MM.1S (cell line): ENCODE data around the gene AGPAT1.

Experiments used
- DNase-seq: peaks from one replicate; pipeline ENCODE4 v3.0.0-alpha.2; 2015
- H2AFZ ChIP-seq: fragments of 300-600 bp; sonication (generic); 2 replicates; pipeline ENCODE4 v1.6.0; 2016; ENCODE audit warnings: antibody characterized with exemption, low read length
- H3F3A ChIP-seq: fragments of 300-600 bp; sonication (generic); 2 replicates; pipeline ENCODE4 v1.6.1; 2016; ENCODE audit warnings: mild to moderate bottlenecking, antibody characterized with exemption, low read length, moderate library complexity, mixed read lengths; ENCODE audit not compliant: insufficient read depth
- H3K27ac ChIP-seq: fragments of 300-600 bp; sonication (generic); 2 replicates; pipeline ENCODE4 v1.5.1; 2016; ENCODE audit warnings: mild to moderate bottlenecking, low read length
- H3K27me3 ChIP-seq: fragments of 300-600 bp; sonication (generic); replicated peaks from 2 replicates; pipeline ENCODE4 v1.6.0; 2016; ENCODE audit warnings: low read length; ENCODE audit not compliant: insufficient read depth
- H3K36me3 ChIP-seq: fragments of 300-600 bp; sonication (generic); replicated peaks from 2 replicates; pipeline ENCODE4 v1.6.1; 2016; ENCODE audit warnings: mild to moderate bottlenecking, low read length, mixed read lengths; ENCODE audit not compliant: insufficient read depth
- H3K4me1 ChIP-seq: fragments of 300-600 bp; sonication (generic); 2 replicates; pipeline ENCODE4 v1.6.1; 2016; ENCODE audit warnings: low read length, mixed read lengths
- H3K4me2 ChIP-seq: fragments of 300-600 bp; sonication (generic); 2 replicates; pipeline ENCODE4 v1.6.0; 2016; ENCODE audit warnings: low read depth, low read length
- H3K4me3 ChIP-seq: fragments of 300-600 bp; sonication (generic); 2 replicates; pipeline ENCODE4 v1.5.1; 2016; ENCODE audit warnings: low read length, mixed read lengths
- H3K79me2 ChIP-seq: fragments of 300-600 bp; sonication (generic); 2 replicates; pipeline ENCODE4 v1.6.1; 2016; ENCODE audit warnings: mixed run types, low read length, mixed read lengths
- H3K9ac ChIP-seq: fragments of 300-600 bp; sonication (generic); 2 replicates; pipeline ENCODE4 v1.6.1; 2016; ENCODE audit warnings: low read length, mixed read lengths
- H3K9me2 ChIP-seq: fragments of 300-600 bp; sonication (generic); replicated peaks from 2 replicates; pipeline ENCODE4 v1.6.1; 2016; ENCODE audit warnings: mild to moderate bottlenecking, low read length, mixed read lengths; ENCODE audit not compliant: insufficient read depth
- H3K9me3 ChIP-seq: fragments of 300-600 bp; sonication (generic); replicated peaks from 2 replicates; pipeline ENCODE4 v1.6.1; 2016; ENCODE audit warnings: mild to moderate bottlenecking, low read length, mixed read lengths; ENCODE audit not compliant: insufficient read depth
- H4K20me1 ChIP-seq: fragments of 300-600 bp; sonication (generic); 2 replicates; pipeline ENCODE4 v1.6.1; 2016; ENCODE audit warnings: mild to moderate bottlenecking, low read length, moderate library complexity, mixed read lengths; ENCODE audit not compliant: insufficient read depth
- EZH2 ChIP-seq: fragments of 300-600 bp; sonication (generic); optimal IDR thresholded peaks from 2 replicates; pipeline ENCODE3; 2017; ENCODE audit warnings: low read depth, mild to moderate bottlenecking, antibody characterized with exemption, low read length, mixed read lengths
- EZH2phosphoT487 ChIP-seq: fragments of 300-600 bp; sonication (generic); IDR thresholded peaks from 2 replicates; pipeline ENCODE4 v1.6.1; 2018; ENCODE audit warnings: antibody characterized with exemption, low read length
- TF ChIP-seq, protein P1 (sequence below): fragments of 300-600 bp; sonication (generic); IDR thresholded peaks from 2 replicates; pipeline ENCODE4 v1.5.1; 2016; ENCODE audit warnings: antibody characterized with exemption, low read length, mixed read lengths

Gene AGPAT1

DNA sequence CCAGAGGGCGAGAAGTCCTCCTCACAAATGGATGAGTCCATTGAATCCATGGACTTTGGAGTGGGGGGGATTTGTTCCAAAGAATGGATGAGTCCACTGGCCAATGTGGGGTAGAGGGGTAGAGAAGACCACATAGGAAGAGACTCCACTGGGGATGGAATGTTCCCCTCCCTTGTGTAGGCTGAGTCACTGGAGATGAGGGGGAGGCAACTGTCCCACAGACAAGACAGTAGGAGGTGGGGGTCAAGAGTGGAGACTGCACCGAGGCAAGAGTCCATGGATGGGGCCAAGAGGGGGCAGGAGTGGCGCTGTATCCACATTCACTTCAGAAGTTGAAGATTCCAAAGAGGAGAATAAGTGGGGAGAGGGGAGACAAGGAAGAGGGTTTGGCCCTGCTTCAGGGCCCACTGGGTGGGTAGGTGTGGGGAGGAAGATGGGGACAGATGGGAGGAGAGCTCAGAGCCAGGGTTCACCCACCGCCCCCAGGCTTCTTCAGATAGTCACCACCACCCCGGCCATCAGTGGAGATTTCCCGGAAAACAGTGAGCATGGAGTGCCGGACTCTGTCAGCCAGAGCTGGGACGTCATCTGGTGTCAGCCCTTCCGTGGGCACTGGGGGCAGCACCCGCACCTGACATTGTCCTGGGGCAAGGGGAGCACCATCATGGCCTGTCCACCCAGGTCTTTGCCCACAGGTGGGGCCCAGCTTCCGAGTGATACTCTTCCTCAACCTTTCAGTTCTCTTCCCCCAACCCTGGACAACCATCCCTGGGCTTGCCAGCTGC is 6.9 kb downstream of the AGPAT1 start:
- Histone ChIP-seq H3K27me3 (no peaks in the 10 kb centered on the region), H3K9ac (no peak overlapping the region), H3K9me2 (no peaks in the 10 kb centered on the region), H3K9me3 (no peaks in the 10 kb centered on the region), H3K79me2 (no peaks in the 10 kb centered on the region), H4K20me1 (no peaks in the 10 kb centered on the region), H2AFZ (no peak overlapping the region), H3K27ac (no peak overlapping the region), H3K4me3 (no peak overlapping the region), H3F3A (no peaks in the 10 kb centered on the region), H3K4me1 (no peaks in the 10 kb centered on the region), H3K4me2 (no peak overlapping the region), H3K36me3 (no peaks in the 10 kb centered on the region)
- no peak for DNase-seq
- TF ChIP-seq, protein P1, sequence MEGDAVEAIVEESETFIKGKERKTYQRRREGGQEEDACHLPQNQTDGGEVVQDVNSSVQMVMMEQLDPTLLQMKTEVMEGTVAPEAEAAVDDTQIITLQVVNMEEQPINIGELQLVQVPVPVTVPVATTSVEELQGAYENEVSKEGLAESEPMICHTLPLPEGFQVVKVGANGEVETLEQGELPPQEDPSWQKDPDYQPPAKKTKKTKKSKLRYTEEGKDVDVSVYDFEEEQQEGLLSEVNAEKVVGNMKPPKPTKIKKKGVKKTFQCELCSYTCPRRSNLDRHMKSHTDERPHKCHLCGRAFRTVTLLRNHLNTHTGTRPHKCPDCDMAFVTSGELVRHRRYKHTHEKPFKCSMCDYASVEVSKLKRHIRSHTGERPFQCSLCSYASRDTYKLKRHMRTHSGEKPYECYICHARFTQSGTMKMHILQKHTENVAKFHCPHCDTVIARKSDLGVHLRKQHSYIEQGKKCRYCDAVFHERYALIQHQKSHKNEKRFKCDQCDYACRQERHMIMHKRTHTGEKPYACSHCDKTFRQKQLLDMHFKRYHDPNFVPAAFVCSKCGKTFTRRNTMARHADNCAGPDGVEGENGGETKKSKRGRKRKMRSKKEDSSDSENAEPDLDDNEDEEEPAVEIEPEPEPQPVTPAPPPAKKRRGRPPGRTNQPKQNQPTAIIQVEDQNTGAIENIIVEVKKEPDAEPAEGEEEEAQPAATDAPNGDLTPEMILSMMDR: no peak
- TF ChIP-seq EZH2phosphoT487 (no peak), EZH2 (no peak)

DNA sequence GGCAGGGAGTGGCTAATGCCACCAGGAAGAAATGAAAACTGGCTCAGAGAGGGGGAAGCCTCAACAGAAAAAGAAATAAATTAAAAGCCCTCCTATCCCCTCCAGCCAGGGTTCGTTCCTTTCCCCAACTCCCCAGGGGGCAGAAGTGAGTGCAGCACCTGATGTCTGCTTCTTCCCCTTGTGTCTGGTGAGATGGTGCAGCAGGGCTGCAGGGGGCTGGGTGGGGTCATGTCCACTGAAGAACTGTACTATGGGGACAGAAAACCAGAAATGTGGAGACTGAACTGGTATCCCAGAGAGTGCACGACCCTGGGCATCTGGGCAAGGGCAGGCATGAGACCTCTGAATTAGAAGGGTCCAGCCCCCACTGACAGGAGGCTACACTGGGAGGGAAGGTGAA is 7.5 kb downstream of the AGPAT1 start:
- H2AFZ ChIP-seq: no peak overlapping the region
- no peaks in the 10 kb centered on the region for H3K36me3 ChIP-seq
- no peaks in the 10 kb centered on the region for H3K27me3 ChIP-seq
- no peaks in the 10 kb centered on the region for H3K79me2 ChIP-seq
- H3K9me2 ChIP-seq: no peaks in the 10 kb centered on the region
- no peaks in the 10 kb centered on the region for H4K20me1 ChIP-seq
- H3K27ac ChIP-seq: no peak overlapping the region
- no peak for DNase-seq
- TF ChIP-seq EZH2: no peak
- TF ChIP-seq, protein P1: no peak
- no peak for TF ChIP-seq EZH2phosphoT487
- H3K9ac ChIP-seq: no peak overlapping the region
- H3K4me2 ChIP-seq: no peak overlapping the region
- H3K4me1 ChIP-seq: no peaks in the 10 kb centered on the region
- no peak overlapping the region for H3K4me3 ChIP-seq
- no peaks in the 10 kb centered on the region for H3F3A ChIP-seq
- H3K9me3 ChIP-seq: no peaks in the 10 kb centered on the region

GRCh38 chr6:32167761-32168262 is 8.1 kb downstream of the AGPAT1 start:
- no peaks in the 10 kb centered on the region for H3K4me1 ChIP-seq
- no peak overlapping the region for H3K27ac ChIP-seq
- no peaks in the 10 kb centered on the region for H3K9me3 ChIP-seq
- H3K27me3 ChIP-seq: no peaks in the 10 kb centered on the region
- H4K20me1 ChIP-seq: no peaks in the 10 kb centered on the region
- no peaks in the 10 kb centered on the region for H3K9me2 ChIP-seq
- no peak overlapping the region for H2AFZ ChIP-seq
- H3K4me3 ChIP-seq: no peak overlapping the region
- H3K36me3 ChIP-seq: no peaks in the 10 kb centered on the region
- no peak for TF ChIP-seq EZH2
- no peaks in the 10 kb centered on the region for H3K79me2 ChIP-seq
- no peak overlapping the region for H3K9ac ChIP-seq
- H3K4me2 ChIP-seq: no peak overlapping the region
- H3F3A ChIP-seq: no peaks in the 10 kb centered on the region
- DNase-seq: no peak

DNA sequence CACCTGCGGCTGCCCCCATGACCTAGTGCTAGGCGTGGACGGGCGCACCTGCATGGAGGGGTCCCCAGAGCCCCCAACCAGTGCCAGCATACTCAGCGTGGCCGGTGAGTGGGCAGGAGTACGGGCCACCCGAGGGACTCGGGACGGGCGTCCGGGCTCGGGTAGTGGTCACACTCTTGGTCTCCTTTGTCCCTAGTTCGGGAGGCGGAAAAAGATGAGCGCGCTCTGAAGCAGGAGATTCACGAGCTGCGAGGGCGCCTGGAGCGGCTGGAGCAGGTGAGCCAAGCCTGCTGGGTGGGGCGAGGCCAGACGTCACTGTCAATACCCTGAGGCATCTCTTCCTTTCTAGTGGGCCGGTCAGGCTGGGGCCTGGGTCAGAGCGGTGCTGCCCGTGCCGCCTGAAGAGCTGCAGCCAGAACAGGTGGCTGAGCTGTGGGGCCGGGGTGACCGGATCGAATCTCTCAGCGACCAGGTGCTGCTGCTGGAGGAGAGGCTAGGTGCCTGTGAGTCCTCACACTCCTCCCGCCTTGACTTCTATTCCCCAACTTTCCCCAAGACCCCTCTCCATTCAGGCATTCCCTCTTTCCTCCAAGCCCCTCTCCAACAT is 8.6 kb downstream of the AGPAT1 start:
- Histone ChIP-seq H2AFZ (no peak overlapping the region), H3K36me3 (no peaks in the 10 kb centered on the region), H3K9me2 (no peaks in the 10 kb centered on the region), H3K79me2 (no peaks in the 10 kb centered on the region), H3K4me3 (no peak overlapping the region), H3K4me1 (no peaks in the 10 kb centered on the region), H3K27me3 (no peaks in the 10 kb centered on the region), H3K27ac (no peak overlapping the region), H3K9ac (no peak overlapping the region), H3K4me2 (no peak overlapping the region), H4K20me1 (no peaks in the 10 kb centered on the region), H3F3A (no peaks in the 10 kb centered on the region), H3K9me3 (no peaks in the 10 kb centered on the region)
- TF ChIP-seq, protein P1: no peak
- TF ChIP-seq EZH2phosphoT487 (no peak), EZH2 (no peak)
- DNase-seq: no peak
